PC-3 (cell line): ENCODE measurements around the gene JOSD1. TPM values are rescaled to one million over a fixed set of nuclear protein-coding genes. Genes with fewer than 3 reads are reported as not detected.
A peak's percentile ranks its signal among the peaks of the same experiment; 100 is the strongest.

Experiments used
- ATAC-seq: fragments of 200-7000 bp; cut with Tn5 transposase; 2 replicates; pipeline ENCODE4 v1.9.1; 2020; ENCODE audit warnings: mild to moderate bottlenecking, moderate library complexity
- BruUV-seq: library from RNA; stranded (reverse); fragments of 400-500 nt; replicated peaks from 2 replicates; lab custom pipeline; 2021; lab: Mats Ljungman, UMichigan
- CTCF ChIA-PET: fragments of 300-600 bp; sonication (Branson Sonifier 250); formaldehyde crosslinking; loops from one replicate; lab custom pipeline; 2022; ENCODE audit warnings: antibody characterized with exemption; lab: Charles Lee
- POLR2A ChIA-PET: fragments of 300-600 bp; sonication (Branson Sonifier 250); formaldehyde crosslinking; loops from one replicate; lab custom pipeline; 2022; ENCODE audit warnings: antibody characterized with exemption; ENCODE audit not compliant: unreplicated experiment; lab: Charles Lee
- DNase-seq: peaks from one replicate; pipeline ENCODE4 v3.0.0-alpha.2; 2015
- H2AFZ ChIP-seq: fragments of 300-600 bp; sonication (generic); 2 replicates; pipeline ENCODE4 v1.6.0; 2016; ENCODE audit warnings: antibody characterized with exemption, low read length
- H3F3A ChIP-seq: fragments of 300-600 bp; sonication (generic); one replicate; pipeline ENCODE4 v1.6.0; 2017; ENCODE audit warnings: antibody characterized with exemption, low read length, control low read depth, mild to moderate bottlenecking; ENCODE audit not compliant: unreplicated experiment
- H3K27ac ChIP-seq: fragments of 300-600 bp; sonication (generic); 2 replicates; pipeline ENCODE4 v1.5.1; 2016; ENCODE audit warnings: mild to moderate bottlenecking, low read length
- H3K27me3 ChIP-seq: fragments of 300-600 bp; sonication (generic); 2 replicates; pipeline ENCODE4 v1.6.1; 2016; ENCODE audit warnings: low read length, mixed read lengths
- H3K36me3 ChIP-seq: fragments of 300-600 bp; sonication (generic); 2 replicates; pipeline ENCODE4 v1.6.1; 2016; ENCODE audit warnings: low read depth, mixed run types, low read length, mixed read lengths
- H3K4me1 ChIP-seq: fragments of 300-600 bp; sonication (generic); 2 replicates; pipeline ENCODE4 v1.5.1; 2016; ENCODE audit warnings: low read length; ENCODE audit not compliant: insufficient read depth
- H3K4me2 ChIP-seq: fragments of 300-600 bp; sonication (generic); 2 replicates; pipeline ENCODE4 v1.6.0; 2016; ENCODE audit warnings: low read length
- H3K4me3 ChIP-seq: fragments of 300-600 bp; sonication (generic); 2 replicates; pipeline ENCODE4 v1.5.1; 2016; ENCODE audit warnings: mild to moderate bottlenecking, low read length, mixed read lengths
- H3K79me2 ChIP-seq: fragments of 300-600 bp; sonication (generic); 2 replicates; pipeline ENCODE4 v1.6.1; 2017; ENCODE audit warnings: low read length, mixed read lengths
- H3K9ac ChIP-seq: fragments of 300-600 bp; sonication (generic); 2 replicates; pipeline ENCODE4 v1.6.0; 2016; ENCODE audit warnings: mild to moderate bottlenecking, low read length
- H3K9me2 ChIP-seq: fragments of 300-600 bp; sonication (generic); replicated peaks from 2 replicates; pipeline ENCODE4 v1.6.1; 2016; ENCODE audit warnings: mixed run types, low read length, mixed read lengths
- H3K9me3 ChIP-seq: fragments of 300-600 bp; sonication (generic); 2 replicates; pipeline ENCODE4 v1.6.1; 2016; ENCODE audit warnings: low read length, mixed read lengths
- H4K20me1 ChIP-seq: fragments of 300-600 bp; sonication (generic); 2 replicates; pipeline ENCODE4 v1.6.1; 2016; ENCODE audit warnings: low read length, mixed read lengths
- EZH2 ChIP-seq: fragments of 300-600 bp; sonication (generic); IDR thresholded peaks from one replicate; pipeline ENCODE4 v1.6.1; 2017; ENCODE audit warnings: antibody characterized with exemption, mild to moderate bottlenecking, low read length; ENCODE audit not compliant: unreplicated experiment
- EZH2phosphoT487 ChIP-seq: fragments of 300-600 bp; sonication (generic); IDR thresholded peaks from 2 replicates; pipeline ENCODE4 v1.6.1; 2018; ENCODE audit warnings: mild to moderate bottlenecking, antibody characterized with exemption, low read length, borderline replicate concordance
- intact Hi-C: fragments of 100-400 bp; cut with micrococcal nuclease; formaldehyde crosslinking; loops from 2 replicates; pipeline ENCODE4 v1.9.0; 2023
- total RNA-seq: library from RNA; depleted of rRNA; stranded (reverse); fragments of >200 nt; gene quantifications from 2 replicates; pipeline ENCODE4 v1.2.3, GENCODE V29; 2014
- TF ChIP-seq, protein P1 (sequence below): fragments of 300-600 bp; sonication (generic); conservative IDR thresholded peaks from 2 replicates; pipeline ENCODE4 v1.5.1; 2017; ENCODE audit warnings: antibody characterized with exemption, low read depth, mild to moderate bottlenecking, low read length

The JOSD1 gene
- total RNA-seq, 1 experiment from 2014 or later, result 40.3 TPM

DNA sequence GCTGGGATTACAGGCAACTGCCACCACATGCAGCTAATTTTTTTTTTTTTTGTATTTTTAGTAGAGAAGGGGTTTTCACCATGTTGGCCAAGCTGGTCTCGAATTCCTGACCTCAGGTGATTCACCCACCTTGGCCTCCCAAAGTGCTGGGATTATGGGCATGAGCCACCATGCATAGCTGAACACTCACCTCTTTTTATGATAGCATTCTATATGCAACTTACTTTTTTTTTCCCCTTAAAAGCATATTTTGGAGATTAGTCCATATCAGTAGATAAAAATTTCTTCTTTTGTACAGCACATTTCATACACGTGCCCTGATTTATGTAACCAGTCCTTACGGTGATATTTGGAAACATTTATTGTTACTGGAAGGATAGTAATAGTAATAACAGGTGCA, 19.6 kb upstream of the JOSD1 start:
- H3K9me3 ChIP-seq, result no peaks in the 10 kb centered on the region
- peaks cover 23% of the 10 kb centered on the region for H3K36me3 ChIP-seq
- DNase-seq, result peak; percentile 23
- H3K4me1 ChIP-seq, result peaks cover 22% of the 10 kb centered on the region
- no peak overlapping the region for H3K4me3 ChIP-seq
- H2AFZ ChIP-seq, result no peak overlapping the region
- no peak overlapping the region for H3K4me2 ChIP-seq
- POLR2A ChIA-PET, result no interaction called here
- H3K9ac ChIP-seq, result no peak overlapping the region
- H3K79me2 ChIP-seq, result peaks cover 17% of the 10 kb centered on the region
- no peak for ATAC-seq
- no peaks in the 10 kb centered on the region for H4K20me1 ChIP-seq
- no peak overlapping the region for H3K27ac ChIP-seq
- BruUV-seq, result no TSS peak
- TF ChIP-seq, protein P1, sequence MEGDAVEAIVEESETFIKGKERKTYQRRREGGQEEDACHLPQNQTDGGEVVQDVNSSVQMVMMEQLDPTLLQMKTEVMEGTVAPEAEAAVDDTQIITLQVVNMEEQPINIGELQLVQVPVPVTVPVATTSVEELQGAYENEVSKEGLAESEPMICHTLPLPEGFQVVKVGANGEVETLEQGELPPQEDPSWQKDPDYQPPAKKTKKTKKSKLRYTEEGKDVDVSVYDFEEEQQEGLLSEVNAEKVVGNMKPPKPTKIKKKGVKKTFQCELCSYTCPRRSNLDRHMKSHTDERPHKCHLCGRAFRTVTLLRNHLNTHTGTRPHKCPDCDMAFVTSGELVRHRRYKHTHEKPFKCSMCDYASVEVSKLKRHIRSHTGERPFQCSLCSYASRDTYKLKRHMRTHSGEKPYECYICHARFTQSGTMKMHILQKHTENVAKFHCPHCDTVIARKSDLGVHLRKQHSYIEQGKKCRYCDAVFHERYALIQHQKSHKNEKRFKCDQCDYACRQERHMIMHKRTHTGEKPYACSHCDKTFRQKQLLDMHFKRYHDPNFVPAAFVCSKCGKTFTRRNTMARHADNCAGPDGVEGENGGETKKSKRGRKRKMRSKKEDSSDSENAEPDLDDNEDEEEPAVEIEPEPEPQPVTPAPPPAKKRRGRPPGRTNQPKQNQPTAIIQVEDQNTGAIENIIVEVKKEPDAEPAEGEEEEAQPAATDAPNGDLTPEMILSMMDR, result no peak
- TF ChIP-seq EZH2phosphoT487 (no peak), EZH2 (no peak)
- H3K9me2 ChIP-seq, result no peaks in the 10 kb centered on the region
- intact Hi-C loops, result no loop called here
- CTCF ChIA-PET, result no interaction called here
- H3K27me3 ChIP-seq, result no peaks in the 10 kb centered on the region
- no peaks in the 10 kb centered on the region for H3F3A ChIP-seq

- Histone ChIP-seq H3K4me2 (no peak overlapping the region), H3K4me1 (peaks cover 22% of the 10 kb centered on the region), H3K79me2 (peaks cover 28% of the 10 kb centered on the region), H3K36me3 (peaks cover 19% of the 10 kb centered on the region), H2AFZ (no peak overlapping the region), H3K27me3 (no peaks in the 10 kb centered on the region), H3F3A (no peaks in the 10 kb centered on the region), H3K9me3 (no peaks in the 10 kb centered on the region), H3K9ac (no peak overlapping the region), H3K27ac (peak overlapping the region; percentile 16; the same call in 1 of the 2 replicates), H4K20me1 (no peaks in the 10 kb centered on the region), H3K4me3 (no peak overlapping the region), H3K9me2 (no peaks in the 10 kb centered on the region)
- intact Hi-C loops, result no loop called here
- DNase-seq (no peak), ATAC-seq (no peak)
- no peak for TF ChIP-seq EZH2
- POLR2A ChIA-PET, result no interaction called here
- no TSS peak for BruUV-seq
- CTCF ChIA-PET, result no interaction called here
Observed at GRCh38 chr22:38719196-38719595, 18.5 kb upstream of the JOSD1 start.

DNA sequence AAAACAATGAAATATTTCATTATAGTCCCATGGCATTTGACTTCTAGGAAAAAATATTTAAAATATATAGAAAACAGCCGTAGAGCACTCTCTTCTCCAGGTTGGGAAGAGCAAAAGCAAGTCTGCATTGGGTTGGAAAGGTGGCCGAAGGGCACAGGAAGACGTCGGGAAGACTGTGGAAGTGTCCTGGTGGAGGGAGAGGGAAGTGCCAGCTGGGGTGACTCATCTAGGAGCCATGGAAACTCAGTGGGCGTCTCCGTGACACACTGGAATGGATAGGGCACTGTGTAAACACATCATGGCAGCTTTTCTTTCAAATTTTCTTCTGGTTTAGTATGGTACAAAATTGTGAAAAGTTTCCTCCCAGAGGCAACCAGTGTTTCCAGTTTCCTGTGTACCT, 17.7 kb upstream of the JOSD1 start:
- DNase-seq, result peak; percentile 85

More for the DNA sequence above, 17.7 kb upstream of the JOSD1 start:
- ATAC-seq, result peak; percentile 100
- Histone ChIP-seq H3K27ac (peak overlapping the region; percentile 45), H3K4me3 (no peak overlapping the region), H3F3A (no peaks in the 10 kb centered on the region), H4K20me1 (0 out of 2 replicates have a peak, but pooled peaks cover 5% of the 10 kb centered on the region), H3K4me1 (peaks cover 22% of the 10 kb centered on the region), H3K27me3 (no peaks in the 10 kb centered on the region), H3K9me2 (no peaks in the 10 kb centered on the region), H3K4me2 (peak overlapping the region; percentile 59), H3K9me3 (no peaks in the 10 kb centered on the region), H3K79me2 (peaks cover 36% of the 10 kb centered on the region), H3K9ac (no peak overlapping the region), H3K36me3 (peaks cover 19% of the 10 kb centered on the region), H2AFZ (no peak overlapping the region)
- BruUV-seq, result no TSS peak
- ChIA-PET POLR2A (interaction anchor here (0.6 to 0.7 kb wide), 3 partner anchors 9 to 137 kb away, joined by 3 read pairs; no protein-coding TSS in a partner anchor), CTCF (interaction anchor here (0.5 to 1.3 kb wide), 3 partner anchors 11 to 604 kb away, joined by 3 to 7 read pairs (median 3); no protein-coding TSS in a partner anchor)
- intact Hi-C loops, result no loop called here
- TF ChIP-seq, protein P1, result peak; percentile 48
- no peak for TF ChIP-seq EZH2phosphoT487
